Immature natural killer cell (primary cell): Measurements from ENCODE around the gene PLN. TPM values are rescaled to one million over a fixed set of nuclear protein-coding genes. Genes with fewer than 3 reads are reported as not detected.

Experiments used
- DNase-seq, 3 donors: peaks; one replicate each; pipeline ENCODE4 v3.0.0; 2022; ENCODE audit warnings: mixed read lengths in 1 of 3
- H3K27ac Mint-ChIP-seq, 6 donors: one replicate each; pipeline ENCODE4 v1.8.0; 2020; ENCODE audit warnings: mixed read lengths in 6 of 6, mild to moderate bottlenecking in 5 of 6, inconsistent platforms in 4 of 6, moderate library complexity in 3 of 6
- H3K27me3 Mint-ChIP-seq, 3 donors: one replicate each; pipeline ENCODE4 v1.8.0; 2020 to 2021; ENCODE audit warnings: low read depth in 3 of 3, mild to moderate bottlenecking in 3 of 3, mixed read lengths in 3 of 3, moderate library complexity in 3 of 3, inconsistent platforms in 1 of 3
- H3K36me3 Mint-ChIP-seq, 3 donors: one replicate each; pipeline ENCODE4 v1.8.0; 2020; ENCODE audit warnings: mixed read lengths in 3 of 3, inconsistent platforms in 2 of 3, mild to moderate bottlenecking in 2 of 3
- H3K4me1 Mint-ChIP-seq, 2 donors: one replicate each; pipeline ENCODE4 v1.8.0; 2020; ENCODE audit warnings: inconsistent platforms in 2 of 2, mild to moderate bottlenecking in 2 of 2, mixed read lengths in 2 of 2, moderate library complexity in 1 of 2
- H3K4me3 Mint-ChIP-seq, 5 donors: one replicate each; pipeline ENCODE4 v1.8.0; 2020; ENCODE audit warnings: mild to moderate bottlenecking in 5 of 5, mixed read lengths in 5 of 5, inconsistent platforms in 3 of 5, moderate library complexity in 3 of 5
- H3K9me3 Mint-ChIP-seq, 6 donors: one replicate each; pipeline ENCODE4 v1.8.0; 2020; ENCODE audit warnings: mild to moderate bottlenecking in 6 of 6, mixed read lengths in 6 of 6, inconsistent platforms in 4 of 6, moderate library complexity in 3 of 6
- polyA plus RNA-seq, 3 donors: library from polyadenylated mRNA; unstranded; fragments of 300-500 nt; fragmentation: Illumina TruSeq; gene quantifications; one replicate each; pipeline ENCODE4 v1.2.3, GENCODE V29; 2021

The PLN gene
- polyA plus RNA-seq, 3 donors from 2014 or later = 0.15 TPM; not detected in 2

- Mint-ChIP-seq H3K9me3 (no peaks in the 10 kb centered on the region), H3K36me3 (no peaks in the 10 kb centered on the region), H3K4me3 (no peak overlapping the region), H3K27ac (no peak overlapping the region), H3K4me1 (peaks cover 8 to 28% of the 10 kb centered on the region in 2 donors), H3K27me3 (no peaks in the 10 kb centered on the region)
- no peak for DNase-seq
Observed at GRCh38 chr6:118548613-118549012, 517 bp downstream of the PLN start.

- H3K4me1 Mint-ChIP-seq = peaks cover 8 to 23% of the 10 kb centered on the region in 2 donors
- H3K4me3 Mint-ChIP-seq = no peak overlapping the region
Observed at GRCh38 chr6:118551063-118552053, 3.3 kb downstream of the PLN start.

GRCh38 chr6:118553132-118553531 is 5.0 kb downstream of the PLN start:
- no peak for DNase-seq
- Mint-ChIP-seq H3K4me1 (peaks cover 14 to 29% of the 10 kb centered on the region in 2 donors), H3K27ac (no peak overlapping the region)

More at GRCh38 chr6:118551063-118552053, 3.3 kb downstream of the PLN start:
- peaks cover 0 to under 1% (median 0%) of the 10 kb centered on the region in 3 donors for H3K27me3 Mint-ChIP-seq
- peak; percentile 18 to 30 (median 22) for DNase-seq
- peaks cover 4 to 13% (median 7%) of the 10 kb centered on the region in 3 donors for H3K36me3 Mint-ChIP-seq
- peak overlapping the region in 1 of 6 donors; percentile 65 for H3K27ac Mint-ChIP-seq
- H3K9me3 Mint-ChIP-seq = no peaks in the 10 kb centered on the region

GRCh38 chr6:118554698-118555097 is 6.6 kb downstream of the PLN start:
- Mint-ChIP-seq H3K36me3 (peaks cover 4 to 13% (median 7%) of the 10 kb centered on the region in 3 donors), H3K4me1 (peaks cover 29 to 42% of the 10 kb centered on the region in 2 donors), H3K27ac (no peak overlapping the region), H3K4me3 (no peak overlapping the region), H3K27me3 (peaks cover 6 to 11% (median 7%) of the 10 kb centered on the region in 3 donors), H3K9me3 (no peaks in the 10 kb centered on the region)
- no peak for DNase-seq

More at GRCh38 chr6:118553132-118553531, 5.0 kb downstream of the PLN start:
- Mint-ChIP-seq H3K36me3 (peaks cover 4 to 13% (median 7%) of the 10 kb centered on the region in 3 donors), H3K4me3 (no peak overlapping the region), H3K9me3 (no peaks in the 10 kb centered on the region), H3K27me3 (peaks cover 0 to 1% (median 0%) of the 10 kb centered on the region in 3 donors)

GRCh38 chr6:118558464-118559217 is 10.5 kb downstream of the PLN start:
- DNase-seq = peak; percentile 34 to 54 (median 52)
- peak overlapping the region; percentile 82 to 90 (median 88) for H3K4me3 Mint-ChIP-seq
- peaks cover 6 to 11% (median 7%) of the 10 kb centered on the region in 3 donors for H3K27me3 Mint-ChIP-seq

GRCh38 chr6:118559659-118560058 is 11.6 kb downstream of the PLN start:
- peak overlapping the region; percentile 91 to 98 (median 96) for H3K27ac Mint-ChIP-seq
- H3K27me3 Mint-ChIP-seq = peaks cover 6 to 11% (median 7%) of the 10 kb centered on the region in 3 donors
- peak overlapping the region in 2 of 5 donors; percentile 88 to 90 for H3K4me3 Mint-ChIP-seq

More at GRCh38 chr6:118558464-118559217, 10.5 kb downstream of the PLN start:
- no peaks in the 10 kb centered on the region for H3K9me3 Mint-ChIP-seq
- peaks cover 4 to 13% (median 7%) of the 10 kb centered on the region in 3 donors for H3K36me3 Mint-ChIP-seq
- H3K27ac Mint-ChIP-seq = peak overlapping the region; percentile 91 to 98 (median 96)
- peaks cover 26 to 30% of the 10 kb centered on the region in 2 donors for H3K4me1 Mint-ChIP-seq

GRCh38 chr6:118562248-118562647 is 14.2 kb downstream of the PLN start:
- H3K4me1 Mint-ChIP-seq = peaks cover 26 to 28% of the 10 kb centered on the region in 2 donors
- no peak overlapping the region for H3K27ac Mint-ChIP-seq

More at GRCh38 chr6:118559659-118560058, 11.6 kb downstream of the PLN start:
- DNase-seq = no peak
- Mint-ChIP-seq H3K9me3 (no peaks in the 10 kb centered on the region), H3K4me1 (peaks cover 26 to 30% of the 10 kb centered on the region in 2 donors), H3K36me3 (peaks cover 2 to 10% (median 7%) of the 10 kb centered on the region in 3 donors)

GRCh38 chr6:118562959-118563358 is 14.9 kb downstream of the PLN start:
- Mint-ChIP-seq H3K36me3 (peaks cover 0 to 6% (median 0%) of the 10 kb centered on the region in 3 donors), H3K4me1 (peaks cover 19 to 21% of the 10 kb centered on the region in 2 donors), H3K27ac (no peak overlapping the region), H3K4me3 (no peak overlapping the region), H3K27me3 (peaks cover 6 to 9% (median 7%) of the 10 kb centered on the region in 3 donors), H3K9me3 (no peaks in the 10 kb centered on the region)
- no peak for DNase-seq

More at GRCh38 chr6:118562248-118562647, 14.2 kb downstream of the PLN start:
- Mint-ChIP-seq H3K36me3 (peaks cover 0 to 6% (median 0%) of the 10 kb centered on the region in 3 donors), H3K9me3 (no peaks in the 10 kb centered on the region), H3K27me3 (peaks cover 6 to 9% (median 7%) of the 10 kb centered on the region in 3 donors), H3K4me3 (no peak overlapping the region)
- DNase-seq = no peak

- peak in 2 of 3 donors; percentile 3 to 27 for DNase-seq
- Mint-ChIP-seq H3K4me3 (no peak overlapping the region), H3K27ac (peak overlapping the region in 2 of 6 donors; percentile 3 to 35), H3K4me1 (peaks cover 0 to 2% of the 10 kb centered on the region in 2 donors), H3K27me3 (no peaks in the 10 kb centered on the region), H3K9me3 (no peaks in the 10 kb centered on the region), H3K36me3 (peaks cover 0 to 6% (median 0%) of the 10 kb centered on the region in 3 donors)
Observed at GRCh38 chr6:118565311-118565960, 17.3 kb downstream of the PLN start.

- peaks cover 0 to under 1% (median 0%) of the 10 kb centered on the region in 6 donors for H3K9me3 Mint-ChIP-seq
- peaks cover 0 to 12% (median under 1%) of the 10 kb centered on the region in 3 donors for H3K36me3 Mint-ChIP-seq
- no peak overlapping the region for H3K4me3 Mint-ChIP-seq
- peak overlapping the region in 2 of 6 donors; percentile 29 to 57 for H3K27ac Mint-ChIP-seq
- H3K4me1 Mint-ChIP-seq = peaks cover 4 to 8% of the 10 kb centered on the region in 2 donors
- H3K27me3 Mint-ChIP-seq = no peaks in the 10 kb centered on the region
- DNase-seq = no peak
Observed at GRCh38 chr6:118567974-118568373, 19.9 kb downstream of the PLN start.

GRCh38 chr6:118569498-118569897 is 21.4 kb downstream of the PLN start:
- Mint-ChIP-seq H3K4me1 (peaks cover 4 to 8% of the 10 kb centered on the region in 2 donors), H3K27me3 (peaks cover 0 to 3% (median 0%) of the 10 kb centered on the region in 3 donors), H3K4me3 (no peak overlapping the region), H3K36me3 (peaks cover 8 to 19% (median 11%) of the 10 kb centered on the region in 3 donors), H3K9me3 (peaks cover 4 to 9% (median 8%) of the 10 kb centered on the region in 6 donors), H3K27ac (peak overlapping the region in 1 of 6 donors; percentile 17)
- DNase-seq = no peak

GRCh38 chr6:118571121-118571520 is 23.0 kb downstream of the PLN start:
- no peak for DNase-seq
- Mint-ChIP-seq H3K36me3 (peaks cover 24 to 27% (median 27%) of the 10 kb centered on the region in 3 donors), H3K4me3 (no peak overlapping the region), H3K4me1 (peaks cover 2 to 8% of the 10 kb centered on the region in 2 donors), H3K9me3 (peaks cover 4 to 24% (median 20%) of the 10 kb centered on the region in 6 donors), H3K27me3 (peaks cover 1 to 3% (median 2%) of the 10 kb centered on the region in 3 donors), H3K27ac (peak overlapping the region in 1 of 6 donors; percentile 70)
